AG08395 (cell line): ENCODE data around the gene MSRB2.

Experiments used
- DNase-seq: peaks from one replicate; pipeline ENCODE4 v3.0.0; 2012; ENCODE audit warnings: mixed read lengths, low spot score

Gene MSRB2

DNA sequence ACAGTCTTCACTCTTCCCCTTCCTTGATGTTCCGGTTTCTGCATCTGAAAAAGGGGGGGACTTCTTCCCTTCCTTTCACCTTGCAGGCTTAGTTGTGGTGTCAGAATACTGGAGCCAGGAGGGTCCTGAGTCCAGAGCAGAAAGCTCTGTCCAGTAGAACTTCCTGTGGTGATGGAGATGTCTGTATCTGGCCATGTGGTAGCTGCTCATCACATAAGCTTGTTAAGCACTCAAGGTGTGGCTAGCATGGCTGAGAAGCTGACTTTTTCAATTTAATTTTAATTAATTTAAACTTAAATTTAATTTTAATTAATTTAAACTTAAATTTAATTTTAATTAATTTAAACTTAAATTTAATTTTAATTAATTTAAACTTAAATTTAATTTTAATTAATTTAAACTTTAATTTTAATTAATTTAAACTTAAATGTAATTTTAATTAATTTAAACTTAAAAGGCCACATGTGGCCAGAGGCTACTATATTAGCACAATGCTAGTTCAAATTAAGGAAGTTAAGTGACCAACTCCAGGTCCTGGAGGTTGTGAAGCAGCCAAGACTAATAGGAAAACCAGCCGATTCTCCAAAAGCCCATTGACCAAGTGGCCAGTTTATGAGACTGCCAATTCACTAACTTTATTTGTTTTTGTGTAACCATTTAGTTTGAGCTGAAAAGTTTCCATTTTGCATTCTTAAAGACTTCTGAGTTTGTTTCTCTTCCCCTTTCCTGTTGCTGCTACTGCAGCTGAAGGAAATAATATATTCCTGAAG is 16.3 kb downstream of the MSRB2 start:
- DNase-seq: no peak

- no peak for DNase-seq
Observed at GRCh38 chr10:23114228-23114850, 19.0 kb downstream of the MSRB2 start.

DNA sequence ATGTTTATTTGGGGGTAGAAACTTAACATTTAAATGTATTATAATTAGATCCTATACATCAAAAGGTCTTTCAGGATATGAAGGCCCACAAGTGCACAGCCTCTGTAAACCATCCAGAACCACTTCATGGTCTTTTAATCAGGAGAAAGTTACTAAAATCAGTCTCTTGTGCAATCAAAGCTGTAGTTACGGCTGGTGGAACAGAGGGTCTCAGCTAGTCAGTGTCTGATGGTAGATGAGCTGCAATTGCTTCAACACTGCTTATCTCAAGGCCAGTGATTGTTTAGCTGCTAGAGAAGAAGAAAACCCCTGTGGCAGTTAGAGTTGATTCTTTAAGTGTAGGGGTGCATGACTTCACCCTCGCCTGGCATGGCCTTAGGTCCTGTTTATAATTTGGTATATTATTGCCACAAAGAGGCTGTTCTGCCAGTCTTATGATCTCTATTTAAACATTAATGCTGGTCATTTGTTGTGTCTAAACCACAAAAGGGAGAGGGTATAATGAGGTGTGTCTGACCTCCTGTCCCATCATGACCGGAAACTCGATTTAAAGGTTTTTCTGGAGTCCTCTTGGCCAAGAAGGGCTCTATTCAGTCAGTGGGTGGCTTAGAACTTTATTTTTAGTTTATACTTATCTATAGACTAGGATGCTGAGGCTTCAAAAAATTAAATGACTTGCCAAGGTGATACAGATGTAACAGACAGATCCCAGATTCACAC is 21.3 kb downstream of the MSRB2 start:
- no peak for DNase-seq

GRCh38 chr10:23120001-23120934 is 24.9 kb downstream of the MSRB2 start:
- no peak for DNase-seq

DNA sequence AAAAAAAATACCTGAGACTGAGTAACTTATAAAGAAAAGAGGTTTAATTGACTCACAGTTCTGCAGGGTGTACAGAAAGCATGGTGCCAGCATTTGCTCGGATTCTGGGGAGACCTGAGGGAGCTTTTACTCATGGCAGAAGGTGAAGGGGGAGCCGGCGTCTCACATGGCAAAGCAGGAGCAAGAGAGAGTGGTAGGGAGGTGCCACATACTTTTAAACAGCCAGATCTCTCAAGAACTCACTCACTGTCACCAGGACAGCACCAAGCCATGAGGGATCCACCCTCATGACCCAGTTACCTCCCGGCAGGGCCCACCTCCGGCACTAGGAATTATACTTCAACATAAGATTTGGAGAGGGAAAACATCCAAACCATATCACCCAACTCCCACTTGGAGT is 25.8 kb downstream of the MSRB2 start:
- no peak for DNase-seq

- DNase-seq: no peak
Observed at GRCh38 chr10:23136462-23136861, 41.1 kb downstream of the MSRB2 start.

GRCh38 chr10:23139677-23140076 is 44.3 kb downstream of the MSRB2 start:
- DNase-seq: no peak

- DNase-seq: no peak
Observed at GRCh38 chr10:23141995-23142394, 46.6 kb downstream of the MSRB2 start.

DNA sequence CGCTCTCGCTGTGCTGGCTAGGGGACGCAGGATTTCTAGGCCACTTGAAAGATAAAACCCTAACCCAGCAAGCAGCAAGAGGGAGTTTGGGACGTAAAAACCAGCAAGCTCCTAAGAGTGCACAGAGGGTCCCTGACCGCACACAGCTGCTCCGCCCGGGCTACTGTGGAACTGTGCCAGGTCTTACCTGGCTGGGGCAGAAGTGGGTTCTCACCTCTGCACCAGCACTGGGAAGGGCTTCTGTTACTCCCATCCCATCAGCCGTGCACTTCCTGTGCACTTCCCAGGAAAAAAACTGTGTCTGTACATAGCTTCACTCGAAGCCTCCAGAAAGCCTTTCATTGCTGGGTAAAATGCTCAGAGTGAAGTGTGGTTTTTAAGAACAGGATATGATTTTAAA is 50.9 kb downstream of the MSRB2 start:
- DNase-seq: no peak

- DNase-seq: no peak
Observed at GRCh38 chr10:23147035-23147434, 51.7 kb downstream of the MSRB2 start.

DNA sequence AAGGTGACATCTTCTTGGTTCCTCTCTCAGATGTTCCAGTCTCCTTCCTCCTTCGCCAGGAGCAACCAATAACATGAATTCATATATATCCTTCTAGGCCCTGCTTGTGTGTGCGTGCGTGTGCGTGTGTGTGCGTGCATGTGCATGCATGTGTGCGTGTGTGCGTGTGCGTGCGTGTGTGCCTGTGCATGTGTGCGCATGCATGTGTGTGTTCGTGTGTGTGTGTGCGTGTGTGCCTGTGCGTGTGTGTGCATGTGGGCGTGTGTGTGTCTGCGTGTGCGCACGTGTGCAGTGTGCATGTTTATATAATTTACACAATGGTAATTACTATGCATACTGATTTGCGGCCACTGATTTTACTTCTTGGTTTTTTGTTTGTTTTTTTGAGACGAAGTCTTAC is 52.8 kb downstream of the MSRB2 start:
- DNase-seq: no peak

DNA sequence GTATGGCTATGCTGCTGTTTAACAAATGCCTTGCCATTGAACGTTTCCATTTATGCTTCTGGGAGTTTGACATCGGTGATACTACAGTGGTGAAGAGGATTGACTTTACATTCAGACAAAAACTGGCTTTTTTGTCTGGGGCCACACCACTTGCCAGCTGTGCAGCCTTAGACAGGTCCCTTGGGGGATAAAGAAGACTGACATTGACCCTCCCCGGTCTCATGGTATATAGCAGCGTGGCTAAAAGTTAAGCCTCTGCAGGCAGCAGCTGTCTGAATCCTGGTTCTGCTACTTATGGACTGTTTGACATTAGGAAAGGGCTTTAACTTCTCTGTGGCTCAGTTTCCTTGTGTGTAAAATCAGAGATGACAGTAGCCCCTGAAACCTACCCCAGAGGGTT is 54.7 kb downstream of the MSRB2 start:
- no peak for DNase-seq

GRCh38 chr10:23150610-23151009 is 55.2 kb downstream of the MSRB2 start:
- DNase-seq: no peak

- no peak for DNase-seq
Observed at GRCh38 chr10:23151071-23151470, 55.7 kb downstream of the MSRB2 start.

DNA sequence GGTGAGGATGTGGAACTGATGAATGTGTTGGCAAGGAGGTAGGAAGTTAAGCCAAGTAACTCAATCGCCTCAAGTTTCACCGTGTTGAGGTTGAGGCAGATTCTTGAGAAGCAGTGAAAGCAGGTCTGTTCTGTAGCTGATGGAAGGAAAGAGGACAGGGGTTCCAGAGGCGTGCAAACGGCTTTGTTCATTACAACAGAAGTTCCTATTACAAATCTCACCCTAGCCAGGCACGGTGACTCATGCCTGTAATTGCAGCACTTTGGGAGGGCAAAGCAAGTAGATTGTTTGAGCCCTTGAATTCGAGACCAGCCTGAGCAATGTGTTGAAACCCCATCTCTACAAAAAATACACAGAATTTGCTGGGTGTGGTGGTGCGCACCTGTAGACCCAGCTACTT is 59.8 kb downstream of the MSRB2 start:
- no peak for DNase-seq

- DNase-seq: no peak
Observed at GRCh38 chr10:23156447-23157150, 61.2 kb downstream of the MSRB2 start.

DNA sequence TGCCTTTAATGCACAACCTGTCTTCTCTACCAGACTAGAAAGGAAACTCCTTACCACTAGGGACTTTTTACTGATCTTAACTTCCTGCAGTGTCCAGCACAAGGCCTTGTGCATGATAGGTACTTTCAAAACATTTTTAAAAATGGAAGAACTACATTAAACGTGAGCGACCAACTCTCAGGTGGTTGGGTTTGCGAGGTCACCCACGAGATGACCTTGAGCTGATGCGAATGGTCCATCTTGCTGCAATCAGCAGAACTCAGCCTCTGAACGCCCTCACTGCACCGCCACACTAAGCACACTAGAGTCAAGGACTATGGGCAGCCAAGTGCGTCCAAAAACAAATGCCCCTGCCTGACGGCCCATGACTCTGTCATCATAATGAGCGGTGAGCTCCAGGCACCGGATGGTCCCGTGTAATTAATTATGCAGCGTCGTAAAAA is 61.9 kb downstream of the MSRB2 start:
- no peak for DNase-seq

DNA sequence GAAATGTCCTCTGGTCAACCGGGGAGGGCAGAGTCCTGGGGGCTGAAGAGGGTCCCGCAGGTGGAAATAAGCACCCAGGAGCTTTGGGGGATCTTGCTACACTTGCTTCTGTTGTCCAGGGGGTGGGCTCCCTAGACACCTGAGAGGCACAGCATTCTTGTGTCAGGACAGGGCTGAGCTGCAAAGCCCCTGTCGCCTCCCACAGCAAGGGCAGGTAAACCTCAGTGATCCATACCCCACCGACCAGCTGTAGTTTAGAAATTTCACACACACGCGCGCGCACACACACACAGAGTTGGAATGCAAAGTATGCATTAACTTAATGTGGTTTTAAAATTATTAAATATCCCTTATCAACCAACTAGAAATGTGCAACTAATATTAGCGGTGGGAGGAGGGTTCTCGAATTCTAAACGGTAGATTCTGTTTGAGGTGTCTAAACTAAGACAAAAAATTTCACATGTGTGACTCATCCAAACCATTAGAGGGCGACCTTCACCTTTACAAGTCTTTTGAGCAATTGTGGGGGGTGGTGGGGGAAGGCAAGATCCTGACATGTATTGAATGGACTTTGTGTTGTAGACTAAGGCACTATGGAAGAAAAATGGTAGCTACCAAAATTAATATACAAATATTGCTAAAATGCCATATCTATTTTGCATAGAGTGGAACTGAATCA is 62.5 kb downstream of the MSRB2 start:
- peak; percentile 19 for DNase-seq

GRCh38 chr10:23158370-23158769 is 63.0 kb downstream of the MSRB2 start:
- peak; percentile 79 for DNase-seq

- peak; percentile 45 for DNase-seq
Observed at GRCh38 chr10:23171232-23171876, 76.0 kb downstream of the MSRB2 start.
